Heart right ventricle (tissue), 16 donors: ENCODE measurements around the gene PDHX. TPM values are rescaled to one million over a fixed set of nuclear protein-coding genes. Genes with fewer than 3 reads are reported as not detected.
A peak's percentile ranks its signal among the peaks of the same experiment; 100 is the strongest.

ENCODE experiments used
- ATAC-seq, 8 donors: fragments of 200-7000 bp; cut with Tn5 transposase; one replicate each; pipeline ENCODE4 v1.9.1; 2020; ENCODE audit warnings: mild to moderate bottlenecking in 8 of 8, moderate library complexity in 8 of 8, moderate number of reproducible peaks in 1 of 8
- DNase-seq, 2 donors: peaks; one replicate each; pipeline ENCODE4 v3.0.0-alpha.2; 2020
- H3K27ac ChIP-seq, 10 donors: fragments of 200-600 bp; sonication (generic) in 2 of 10; one replicate each; pipeline versions ENCODE4 v1.5.0 to v1.8.0; 2020 to 2022; ENCODE audit warnings: mild to moderate bottlenecking in 3 of 10
- H3K27me3 ChIP-seq, 7 donors: fragments of 200-600 bp; one replicate each; pipeline ENCODE4 v1.8.0; 2021 to 2022; ENCODE audit warnings: mild to moderate bottlenecking in 2 of 7
- H3K36me3 ChIP-seq, 9 donors: fragments of 200-600 bp; sonication (generic) in 1 of 9; one replicate each; pipeline versions ENCODE4 v1.5.0 to v1.8.0; 2020 to 2022; ENCODE audit warnings: mild to moderate bottlenecking in 2 of 9
- H3K4me1 ChIP-seq, 9 donors: fragments of 200-600 bp; sonication (generic) in 1 of 9; one replicate each; pipeline versions ENCODE4 v1.5.0 to v1.8.0; 2020 to 2022; ENCODE audit warnings: mild to moderate bottlenecking in 4 of 9
- H3K4me3 ChIP-seq, 10 donors: fragments of 200-600 bp; sonication (generic) in 2 of 10; one replicate each; pipeline versions ENCODE4 v1.5.0 to v1.8.0; 2020 to 2022; ENCODE audit warnings: mild to moderate bottlenecking in 7 of 10, moderate library complexity in 2 of 10
- H3K9me3 ChIP-seq, 11 donors: fragments of 200-600 bp in 10 of 11; sonication (generic) in 2 of 11; one replicate each; pipeline versions ENCODE4 v1.5.0 to v1.8.0; 2013 to 2022; ENCODE audit warnings: mild to moderate bottlenecking in 2 of 11, control low read depth in 1 of 11, moderate library complexity in 1 of 11
- WGBS, 2 donors: extraction: QIAGEN DNeasy Blood & Tissue Kit; methylation state at CpG; one replicate each; pipeline ENCODE4 v1.1.7; 2013; ENCODE audit warnings: inconsistent platforms in 1 of 2; 5-methylcytosine and 5-hydroxymethylcytosine counted together
- intact Hi-C, 10 donors: fragments of 100-400 bp; cut with DNase I; formaldehyde crosslinking; loops; one replicate each; pipeline versions ENCODE4 v1.11.1 to v1.14.2; 2022
- polyA plus RNA-seq, 2 donors: library from polyadenylated mRNA; stranded (reverse); fragments of 200-250 nt; gene quantifications; one replicate each; pipeline ENCODE4 v1.2.3, GENCODE V29; 2013
- total RNA-seq, 10 donors: library from RNA; stranded (reverse); fragmentation: NEBNext Ultra II Directional in 3 of 10; extraction: Animal tissue kit (Norgen Biotek cat#: 25700) in 3 of 10; gene quantifications; one replicate each; pipeline versions ENCODE4 v1.2.1 to v1.2.4, GENCODE V29; 2021 to 2023
- TF ChIP-seq, protein P1 (sequence below), 9 donors: fragments of 200-600 bp; sonication (generic) in 2 of 9; IDR thresholded peaks; one replicate each; pipeline versions ENCODE4 v1.5.0 to v1.8.0; 2021 to 2022; ENCODE audit warnings: antibody characterized with exemption in 9 of 9, mild to moderate bottlenecking in 5 of 9, moderate library complexity in 1 of 9
- donor health status: Arrhythmogenic right ventricular cardiomyopathy.
- donor health status: ischemic (EF 13 %, LVEDD 7.1; RV severe dilation, severe dysfunction).
- donor health status: healthy with polysubstance abuse.
- donor health status: DM: no; HTN: yes; CAD: no.
- donor health status: DM: no; HTN: no; CAD: no.
- donor health status: ischemic (EF 25% LVEDD 6.9; RV normal size, moderate dysfunction).
- donor health status: ischemic (EF 25% LVEDD 5.7; RV mildly dilated, moderate dysfunction).
- donor health status: healthy.
- donor health status: DM: yes; HTN: yes; CAD: no.
- donor health status: Ischemic cardiomyopathy.
- donor health status: ischemic (EF 35%, LVEDD 5.7; RV mildly dilated, moderate dysfunction).
- donor health status: nonischemic (EF 11% LVEDD 7.7; RV severe dilation, severe dysfunction).
- donor health status: DM: yes; HTN: yes; CAD: no.
- donor health status: PGD.
- donor health status: ischemic (EF 29% LVEDD 5.4; RV normal size, mild dysfunction).
- donor health status: nonischemic (EF 23%, LVEDD 6.1; RV moderate dilation, normal function).

PDHX gene
- total and polyA plus RNA-seq, 12 donors = 52.7 to 203 (median 171) TPM

DNA sequence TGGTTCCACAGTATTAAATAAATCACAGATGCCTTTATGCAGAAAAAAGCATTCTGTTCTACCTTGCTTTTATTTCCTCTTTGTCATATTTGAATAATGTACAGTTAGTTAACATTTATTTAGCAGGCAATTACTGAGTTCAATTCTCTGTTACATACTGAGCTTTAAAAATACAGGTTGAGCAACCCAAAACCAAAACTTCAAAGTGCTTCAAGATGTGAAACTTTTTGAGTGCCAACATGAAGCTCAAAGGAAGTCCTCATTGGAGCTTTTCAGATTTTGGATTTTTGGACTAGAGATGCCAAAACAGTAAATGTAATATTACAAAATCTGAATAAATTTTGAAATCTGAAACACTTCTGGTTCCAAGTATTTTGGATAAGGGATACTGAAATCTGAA, 54.1 kb downstream of the PDHX start:
- Histone ChIP-seq H3K27ac (peak overlapping the region in 1 of 10 donors; percentile 52), H3K4me1 (peaks cover 0 to 7% (median 0%) of the 10 kb centered on the region in 9 donors), H3K27me3 (no peaks in the 10 kb centered on the region), H3K9me3 (no peaks in the 10 kb centered on the region), H3K36me3 (peaks cover 0 to 94% (median 18%) of the 10 kb centered on the region in 9 donors), H3K4me3 (no peak overlapping the region)
- DNase-seq (no peak), ATAC-seq (no peak)
- intact Hi-C loops = no loop called here
- TF ChIP-seq, protein P1, sequence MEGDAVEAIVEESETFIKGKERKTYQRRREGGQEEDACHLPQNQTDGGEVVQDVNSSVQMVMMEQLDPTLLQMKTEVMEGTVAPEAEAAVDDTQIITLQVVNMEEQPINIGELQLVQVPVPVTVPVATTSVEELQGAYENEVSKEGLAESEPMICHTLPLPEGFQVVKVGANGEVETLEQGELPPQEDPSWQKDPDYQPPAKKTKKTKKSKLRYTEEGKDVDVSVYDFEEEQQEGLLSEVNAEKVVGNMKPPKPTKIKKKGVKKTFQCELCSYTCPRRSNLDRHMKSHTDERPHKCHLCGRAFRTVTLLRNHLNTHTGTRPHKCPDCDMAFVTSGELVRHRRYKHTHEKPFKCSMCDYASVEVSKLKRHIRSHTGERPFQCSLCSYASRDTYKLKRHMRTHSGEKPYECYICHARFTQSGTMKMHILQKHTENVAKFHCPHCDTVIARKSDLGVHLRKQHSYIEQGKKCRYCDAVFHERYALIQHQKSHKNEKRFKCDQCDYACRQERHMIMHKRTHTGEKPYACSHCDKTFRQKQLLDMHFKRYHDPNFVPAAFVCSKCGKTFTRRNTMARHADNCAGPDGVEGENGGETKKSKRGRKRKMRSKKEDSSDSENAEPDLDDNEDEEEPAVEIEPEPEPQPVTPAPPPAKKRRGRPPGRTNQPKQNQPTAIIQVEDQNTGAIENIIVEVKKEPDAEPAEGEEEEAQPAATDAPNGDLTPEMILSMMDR (IDR thresholded peaks at IDR 0.05) = no peak

DNA sequence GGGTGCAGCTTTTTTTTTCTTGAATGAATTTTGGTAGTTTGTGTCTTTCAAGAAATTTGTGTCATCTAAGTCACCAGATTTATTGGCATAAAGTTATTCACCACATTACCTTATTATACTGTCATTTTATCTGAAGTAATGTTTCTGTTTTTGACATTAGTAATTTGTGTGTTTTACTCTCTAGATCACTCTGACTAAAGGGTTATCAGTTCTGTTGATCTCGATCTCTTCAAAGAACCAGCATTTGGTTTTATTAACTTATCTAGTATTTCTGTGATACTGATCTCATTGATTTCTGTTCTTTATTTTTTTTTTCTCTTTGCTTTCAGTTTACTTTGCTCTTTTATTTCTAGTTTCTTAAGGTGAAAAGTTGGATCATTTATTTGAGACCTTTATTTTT, 55.5 kb downstream of the PDHX start:
- no peak for DNase-seq
- peaks cover 0 to 99% (median 18%) of the 10 kb centered on the region in 9 donors for H3K36me3 ChIP-seq
- 97 to 98% methylated on average over 1 of the region's 1 CpG for WGBS, 2 donors
- peaks cover 0 to 16% (median 4%) of the 10 kb centered on the region in 9 donors for H3K4me1 ChIP-seq
- no peak for ATAC-seq
- TF ChIP-seq, protein P1 (IDR thresholded peaks at IDR 0.05) = no peak
- no peak overlapping the region for H3K4me3 ChIP-seq
- no peak overlapping the region for H3K27ac ChIP-seq
- intact Hi-C loops = no loop called here
- H3K27me3 ChIP-seq = no peaks in the 10 kb centered on the region
- H3K9me3 ChIP-seq = no peaks in the 10 kb centered on the region

DNA sequence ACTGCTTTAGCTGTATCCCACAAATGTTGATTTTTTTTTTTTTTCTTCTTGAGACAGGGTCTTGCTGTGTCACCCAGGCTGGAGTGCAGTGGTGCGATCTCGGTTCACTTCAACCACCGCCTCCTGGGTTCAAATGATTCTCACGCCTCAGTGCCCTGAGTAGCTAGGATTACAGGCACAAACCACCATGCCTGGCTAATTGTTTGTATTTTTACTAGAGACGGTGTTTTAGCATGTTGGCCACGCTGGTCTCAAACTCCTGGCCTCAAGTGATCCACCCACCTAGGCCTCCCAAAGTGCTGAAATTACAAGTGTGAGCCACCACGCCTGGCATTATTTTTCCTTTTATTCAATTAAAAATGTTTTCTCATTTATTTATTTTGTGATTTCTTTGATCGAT, 55.9 kb downstream of the PDHX start:
- H3K4me3 ChIP-seq = no peak overlapping the region
- WGBS, 2 donors = 99% methylated on average over 8 of the region's 8 CpGs
- ATAC-seq (no peak), DNase-seq (no peak)
- TF ChIP-seq, protein P1 (IDR thresholded peaks at IDR 0.05) = no peak
- H3K27me3 ChIP-seq = no peaks in the 10 kb centered on the region
- peaks cover 0 to 99% (median 18%) of the 10 kb centered on the region in 9 donors for H3K36me3 ChIP-seq
- intact Hi-C loops = no loop called here
- H3K4me1 ChIP-seq = peaks cover 0 to 21% (median 5%) of the 10 kb centered on the region in 9 donors
- no peaks in the 10 kb centered on the region for H3K9me3 ChIP-seq
- H3K27ac ChIP-seq = no peak overlapping the region

DNA sequence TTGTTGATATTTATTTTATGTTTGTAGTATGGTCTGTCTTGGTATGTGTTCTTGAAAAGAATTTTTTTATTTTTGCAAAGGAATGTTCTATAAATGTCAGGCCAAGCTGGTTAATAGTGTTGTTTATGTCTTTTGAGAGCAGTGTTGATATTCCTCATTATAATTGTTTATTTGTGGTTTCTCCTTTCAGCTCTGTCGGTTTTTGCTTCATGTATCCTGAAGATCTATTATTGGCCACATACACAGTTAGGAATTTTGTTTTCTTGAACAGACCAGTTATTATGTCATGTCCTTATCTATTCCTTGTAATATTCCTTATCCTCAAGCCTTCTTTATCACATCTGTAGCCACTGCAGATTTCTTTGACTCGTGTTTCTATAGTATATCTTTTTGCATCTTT, 56.5 kb downstream of the PDHX start:
- H3K4me3 ChIP-seq = no peak overlapping the region
- 75 to 82% methylated on average over 2 of the region's 2 CpGs for WGBS, 2 donors
- no peaks in the 10 kb centered on the region for H3K27me3 ChIP-seq
- no peak for DNase-seq
- H3K9me3 ChIP-seq = no peaks in the 10 kb centered on the region
- intact Hi-C loops = no loop called here
- TF ChIP-seq, protein P1 (IDR thresholded peaks at IDR 0.05) = no peak
- ATAC-seq = no peak
- no peak overlapping the region for H3K27ac ChIP-seq
- H3K4me1 ChIP-seq = peaks cover 0 to 26% (median 5%) of the 10 kb centered on the region in 9 donors
- H3K36me3 ChIP-seq = peaks cover 0 to 98% (median 18%) of the 10 kb centered on the region in 9 donors
